Measurements from ENCODE around the gene SHISA2.

DNA sequence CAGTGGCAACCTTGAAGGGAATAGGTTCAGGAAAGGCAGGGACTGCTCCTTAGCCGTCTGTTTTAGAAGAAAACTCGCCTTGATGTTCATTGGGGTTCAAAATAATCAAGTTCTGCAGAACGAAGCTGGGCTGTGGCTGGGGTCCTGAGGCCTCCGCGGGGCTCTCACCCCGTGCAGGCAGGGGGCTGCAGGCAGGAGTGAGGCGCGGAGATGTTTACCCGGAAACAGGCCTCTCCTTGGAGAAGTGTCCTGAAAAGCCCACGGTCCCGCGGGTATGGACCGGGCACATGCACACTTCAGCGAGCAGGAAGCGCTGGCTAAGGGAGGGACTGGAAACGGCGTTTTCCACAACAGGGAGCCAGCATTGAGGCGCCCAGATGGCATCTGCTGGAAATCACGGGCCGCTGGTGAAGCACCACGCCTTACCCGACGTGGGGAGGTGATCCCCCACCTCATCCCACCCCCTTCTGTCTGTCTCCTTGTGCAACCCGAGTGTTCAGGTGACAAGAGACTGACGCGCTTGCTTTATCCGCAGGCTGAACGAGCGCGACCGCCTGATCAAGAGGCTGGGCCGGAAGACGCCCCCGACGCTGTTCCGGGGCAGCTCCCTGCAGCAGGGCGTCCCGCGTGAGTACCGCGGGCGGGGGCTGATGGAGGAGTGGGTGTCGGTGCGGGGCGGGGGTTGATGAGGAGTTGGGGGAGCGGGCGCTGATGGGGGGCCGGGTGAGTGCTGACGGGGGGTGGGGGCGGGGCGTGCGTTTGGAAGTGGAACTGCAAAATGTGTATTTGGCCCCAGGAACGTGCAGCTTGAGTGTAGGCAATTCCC, 39.6 kb downstream of the SHISA2 start:
- TF ChIP-seq, protein P1, sequence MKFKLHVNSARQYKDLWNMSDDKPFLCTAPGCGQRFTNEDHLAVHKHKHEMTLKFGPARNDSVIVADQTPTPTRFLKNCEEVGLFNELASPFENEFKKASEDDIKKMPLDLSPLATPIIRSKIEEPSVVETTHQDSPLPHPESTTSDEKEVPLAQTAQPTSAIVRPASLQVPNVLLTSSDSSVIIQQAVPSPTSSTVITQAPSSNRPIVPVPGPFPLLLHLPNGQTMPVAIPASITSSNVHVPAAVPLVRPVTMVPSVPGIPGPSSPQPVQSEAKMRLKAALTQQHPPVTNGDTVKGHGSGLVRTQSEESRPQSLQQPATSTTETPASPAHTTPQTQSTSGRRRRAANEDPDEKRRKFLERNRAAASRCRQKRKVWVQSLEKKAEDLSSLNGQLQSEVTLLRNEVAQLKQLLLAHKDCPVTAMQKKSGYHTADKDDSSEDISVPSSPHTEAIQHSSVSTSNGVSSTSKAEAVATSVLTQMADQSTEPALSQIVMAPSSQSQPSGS (CRISPR knock-in tag; IDR thresholded peaks at IDR 0.05; ENCODE audit: borderline replicate concordance, low read depth), result no peak
- TF ChIP-seq, protein P2, sequence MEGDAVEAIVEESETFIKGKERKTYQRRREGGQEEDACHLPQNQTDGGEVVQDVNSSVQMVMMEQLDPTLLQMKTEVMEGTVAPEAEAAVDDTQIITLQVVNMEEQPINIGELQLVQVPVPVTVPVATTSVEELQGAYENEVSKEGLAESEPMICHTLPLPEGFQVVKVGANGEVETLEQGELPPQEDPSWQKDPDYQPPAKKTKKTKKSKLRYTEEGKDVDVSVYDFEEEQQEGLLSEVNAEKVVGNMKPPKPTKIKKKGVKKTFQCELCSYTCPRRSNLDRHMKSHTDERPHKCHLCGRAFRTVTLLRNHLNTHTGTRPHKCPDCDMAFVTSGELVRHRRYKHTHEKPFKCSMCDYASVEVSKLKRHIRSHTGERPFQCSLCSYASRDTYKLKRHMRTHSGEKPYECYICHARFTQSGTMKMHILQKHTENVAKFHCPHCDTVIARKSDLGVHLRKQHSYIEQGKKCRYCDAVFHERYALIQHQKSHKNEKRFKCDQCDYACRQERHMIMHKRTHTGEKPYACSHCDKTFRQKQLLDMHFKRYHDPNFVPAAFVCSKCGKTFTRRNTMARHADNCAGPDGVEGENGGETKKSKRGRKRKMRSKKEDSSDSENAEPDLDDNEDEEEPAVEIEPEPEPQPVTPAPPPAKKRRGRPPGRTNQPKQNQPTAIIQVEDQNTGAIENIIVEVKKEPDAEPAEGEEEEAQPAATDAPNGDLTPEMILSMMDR (IDR thresholded peaks at IDR 0.05), result no peak
- TF ChIP-seq ELF4 (CRISPR knock-in tag; IDR thresholded peaks at IDR 0.05; ENCODE audit: low read depth), result no peak
- TF ChIP-seq ESRRA (CRISPR knock-in tag; IDR thresholded peaks at IDR 0.05; ENCODE audit: borderline replicate concordance), result no peak
- TF ChIP-seq MXD4 (CRISPR knock-in tag; IDR thresholded peaks at IDR 0.05; ENCODE audit: borderline replicate concordance), result no peak
- no peak for TF ChIP-seq IRF2 (CRISPR knock-in tag; IDR thresholded peaks at IDR 0.05; ENCODE audit: borderline replicate concordance, low read depth)

Measured in WTC11 (cell line).